ENCODE data around the gene GOLPH3. TPM values are rescaled to one million over a fixed set of nuclear protein-coding genes. Genes with fewer than 3 reads are reported as not detected.

GOLPH3 gene
- 67.9 and 81.4 TPM in 2 replicates for total RNA-seq

DNA sequence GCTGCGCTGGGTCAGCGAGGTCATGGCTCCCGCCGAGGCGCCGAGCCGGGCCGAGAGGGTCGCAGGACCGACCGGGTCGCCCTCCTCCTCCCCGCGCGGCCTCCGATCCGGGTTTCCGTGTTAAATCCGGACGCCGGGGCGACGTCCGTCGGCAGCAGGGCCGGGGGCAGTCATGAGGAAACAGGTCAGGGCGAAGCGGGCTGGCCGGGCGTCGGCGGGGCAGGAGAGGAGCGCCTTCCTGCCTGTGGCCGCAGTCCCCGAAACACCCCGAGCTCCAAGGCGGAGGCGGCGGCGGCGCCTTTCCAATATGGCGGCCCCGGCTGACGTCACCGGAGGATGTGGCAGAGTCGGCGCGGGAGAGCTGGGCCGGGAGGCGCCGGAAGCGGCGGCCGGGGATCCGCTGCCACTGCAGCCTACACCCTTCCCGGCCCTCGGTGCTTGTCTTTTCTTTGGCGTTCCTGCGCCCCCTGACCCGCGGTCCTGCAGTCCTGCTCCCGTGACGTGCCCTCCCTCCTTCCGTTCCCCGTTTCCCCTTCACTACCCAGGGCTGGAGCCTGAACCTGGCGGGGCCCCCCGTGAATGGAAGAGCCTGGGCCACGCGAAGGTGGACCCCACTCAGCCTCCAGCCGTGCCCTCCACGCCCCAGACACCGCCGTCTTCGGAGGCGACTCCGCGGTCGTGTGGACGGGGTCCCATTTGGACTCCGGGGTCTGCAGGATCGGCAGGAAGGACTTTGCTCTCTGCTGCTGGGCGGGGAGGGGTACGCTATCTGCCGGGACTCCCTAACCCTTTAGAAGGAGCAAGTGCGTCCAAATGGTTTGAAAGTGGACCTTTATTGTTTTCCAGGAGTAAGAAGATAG lies at the start of gene GOLPH3:
Gene GOLPH3, minus strand, starts transcription at position 309 of the 860 bp plus-strand sequence. Its CDS starts 285 bp downstream, at position 24.

Other genes starting within 250 kb of the GOLPH3 start
- 18.0 and 25.3 TPM in 2 replicates for gene MTMR12, start 138.6 kb upstream of the GOLPH3 start, total RNA-seq